ENCODE measurements around the gene ARL6IP5.

GRCh38 chr3:69085168-69085832 lies 563 bp downstream of the ARL6IP5 start:
- TF ChIP-seq POLR2A (IDR thresholded peaks at IDR 0.05) = no peak
- no peak for TF ChIP-seq CTCF (IDR thresholded peaks at IDR 0.05)
